Kidney epithelial cell (primary cell): ENCODE data around the gene DEGS1. TPM values are rescaled to one million over a fixed set of nuclear protein-coding genes. Genes with fewer than 3 reads are reported as not detected.

Experiments
- DNase-seq: peaks from one replicate; pipeline ENCODE4 v3.0.0-alpha.2; 2010; ENCODE audit warnings: low read depth
- H3K27me3 ChIP-seq: 2 replicates; pipeline ENCODE4 v1.6.0; 2011; ENCODE audit warnings: low read length; ENCODE audit not compliant: control insufficient read depth, insufficient read depth
- H3K36me3 ChIP-seq: 2 replicates; pipeline ENCODE4 v1.5.1; 2011; ENCODE audit warnings: low read length; ENCODE audit not compliant: control insufficient read depth, insufficient read depth
- H3K4me3 ChIP-seq: 2 replicates; pipeline ENCODE4 v1.5.1; 2011; ENCODE audit warnings: low read depth, mild to moderate bottlenecking, control low read depth, low read length
- CTCF ChIP-seq: IDR thresholded peaks from 2 replicates; pipeline ENCODE4 v1.5.1; 2011; ENCODE audit warnings: mild to moderate bottlenecking, moderate library complexity, low read length, control low read depth, inconsistent platforms; ENCODE audit not compliant: insufficient read depth, poor library complexity, severe bottlenecking
- total RNA-seq: library from RNA; depleted of rRNA; stranded (reverse); fragments of >200 nt; gene quantifications from 2 replicates; pipeline ENCODE4 v1.2.3, GENCODE V29; 2015

Gene DEGS1
- total RNA-seq, 1 donor from 2014 or later = 89.2 TPM

DNA sequence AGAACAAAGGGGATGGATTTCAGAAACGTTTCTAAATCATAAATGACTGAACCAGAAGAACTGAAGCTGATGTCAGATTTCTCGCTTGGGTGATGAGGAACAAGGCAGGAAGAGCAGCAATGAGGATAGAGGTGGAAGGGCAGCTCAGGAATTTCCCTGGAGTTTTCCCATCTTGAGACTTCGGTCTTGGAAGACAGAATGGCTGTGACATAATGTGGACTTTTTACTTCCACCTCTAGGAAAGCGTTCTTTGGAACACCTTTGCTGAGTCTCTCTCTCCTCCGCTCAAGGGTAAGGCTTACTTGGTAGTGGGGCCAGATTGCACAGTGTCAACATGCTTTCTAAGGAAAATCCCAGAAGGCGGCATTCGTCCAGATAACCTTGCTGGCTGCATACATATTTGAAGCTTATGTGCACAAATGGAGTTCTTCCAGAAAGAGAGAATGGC, 36.6 kb downstream of the DEGS1 start:
- Histone ChIP-seq H3K36me3 (no peaks in the 10 kb centered on the region), H3K27me3 (no peaks in the 10 kb centered on the region), H3K4me3 (no peak overlapping the region)
- DNase-seq = no peak
- TF ChIP-seq CTCF = no peak

- no peaks in the 10 kb centered on the region for H3K36me3 ChIP-seq
- no peaks in the 10 kb centered on the region for H3K27me3 ChIP-seq
- TF ChIP-seq CTCF = no peak
- peak; percentile 91 for DNase-seq
- H3K4me3 ChIP-seq = no peak overlapping the region
Measured at GRCh38 chr1:224223819-224224714, 41.0 kb downstream of the DEGS1 start.

DNA sequence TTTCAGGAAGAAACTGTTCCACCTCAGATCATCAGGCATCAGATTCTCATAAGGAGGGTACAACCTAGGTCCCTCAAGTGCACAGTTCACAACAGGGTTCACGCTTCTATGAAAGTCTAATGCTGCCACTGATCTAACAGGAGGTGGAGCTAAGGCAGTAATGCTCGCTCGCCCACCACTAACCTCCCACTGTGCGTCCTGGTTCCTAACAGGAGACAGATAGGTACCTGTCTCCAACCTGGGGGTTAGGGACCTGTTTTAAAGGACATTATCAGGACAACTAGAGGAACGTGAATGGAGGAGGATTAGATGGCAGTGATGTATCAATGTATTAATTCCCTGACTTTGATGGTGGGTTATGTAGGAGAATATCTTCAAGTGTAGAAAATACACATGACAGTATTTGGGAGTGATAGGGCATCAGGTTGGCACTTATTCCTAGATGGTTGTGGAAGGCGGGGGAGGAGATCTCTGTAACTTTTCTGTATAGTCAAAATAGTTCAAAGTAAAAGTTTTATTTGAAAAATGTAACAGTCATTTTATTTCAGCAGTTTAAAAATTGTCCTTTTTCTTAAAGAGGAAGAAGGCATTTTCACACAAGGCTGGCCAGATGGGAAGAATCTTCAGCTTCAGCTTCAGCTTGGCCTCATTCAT, 43.9 kb downstream of the DEGS1 start:
- H3K36me3 ChIP-seq = no peaks in the 10 kb centered on the region
- H3K4me3 ChIP-seq = no peak overlapping the region
- TF ChIP-seq CTCF = no peak
- H3K27me3 ChIP-seq = no peaks in the 10 kb centered on the region
- no peak for DNase-seq

GRCh38 chr1:224234017-224234416, 51.0 kb downstream of the DEGS1 start:
- Histone ChIP-seq H3K36me3 (no peaks in the 10 kb centered on the region), H3K4me3 (no peak overlapping the region), H3K27me3 (no peaks in the 10 kb centered on the region)
- TF ChIP-seq CTCF = no peak
- DNase-seq = no peak

DNA sequence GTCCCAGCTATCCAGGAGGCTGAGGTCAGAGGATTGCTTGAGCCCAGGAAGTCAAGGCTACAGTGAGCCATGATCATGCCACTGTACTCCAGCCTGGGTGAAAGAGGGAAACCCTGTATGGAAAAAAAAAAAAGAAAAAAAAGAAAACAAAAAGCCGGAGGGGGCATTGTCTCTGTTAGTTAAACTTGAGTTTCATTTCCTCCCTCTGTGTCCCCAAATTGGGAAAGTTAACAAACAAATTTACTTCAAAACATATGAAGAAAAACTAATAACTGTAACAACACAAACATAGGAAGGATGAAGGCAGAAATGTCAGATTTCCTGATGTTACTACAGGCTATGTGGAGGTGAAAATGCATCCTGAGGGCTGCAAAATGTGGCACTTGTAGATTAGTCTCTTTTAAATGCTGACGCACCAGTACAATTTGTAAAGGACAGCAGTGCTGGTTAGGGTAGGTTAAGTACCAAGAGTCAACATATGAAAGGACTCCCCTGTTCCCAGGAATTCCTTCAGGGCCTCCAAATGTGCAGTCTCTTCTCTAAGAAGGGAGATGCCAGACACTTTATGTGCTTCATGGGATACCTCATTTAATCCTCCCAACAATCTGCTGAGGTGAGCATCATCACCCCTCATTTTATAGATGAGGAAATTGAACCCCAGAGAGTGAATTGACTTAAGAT, 52.9 kb downstream of the DEGS1 start:
- Histone ChIP-seq H3K36me3 (no peaks in the 10 kb centered on the region), H3K4me3 (no peak overlapping the region), H3K27me3 (no peaks in the 10 kb centered on the region)
- DNase-seq = no peak
- no peak for TF ChIP-seq CTCF
